GM18526 (cell line): ENCODE data around the gene PSMG3.

Experiments used
- POLR2A ChIP-seq: IDR thresholded peaks from 3 replicates; pipeline ENCODE4 v1.6.1; 2011; ENCODE audit not compliant: insufficient read length; ENCODE audit errors: extremely low read depth

PSMG3 gene

DNA sequence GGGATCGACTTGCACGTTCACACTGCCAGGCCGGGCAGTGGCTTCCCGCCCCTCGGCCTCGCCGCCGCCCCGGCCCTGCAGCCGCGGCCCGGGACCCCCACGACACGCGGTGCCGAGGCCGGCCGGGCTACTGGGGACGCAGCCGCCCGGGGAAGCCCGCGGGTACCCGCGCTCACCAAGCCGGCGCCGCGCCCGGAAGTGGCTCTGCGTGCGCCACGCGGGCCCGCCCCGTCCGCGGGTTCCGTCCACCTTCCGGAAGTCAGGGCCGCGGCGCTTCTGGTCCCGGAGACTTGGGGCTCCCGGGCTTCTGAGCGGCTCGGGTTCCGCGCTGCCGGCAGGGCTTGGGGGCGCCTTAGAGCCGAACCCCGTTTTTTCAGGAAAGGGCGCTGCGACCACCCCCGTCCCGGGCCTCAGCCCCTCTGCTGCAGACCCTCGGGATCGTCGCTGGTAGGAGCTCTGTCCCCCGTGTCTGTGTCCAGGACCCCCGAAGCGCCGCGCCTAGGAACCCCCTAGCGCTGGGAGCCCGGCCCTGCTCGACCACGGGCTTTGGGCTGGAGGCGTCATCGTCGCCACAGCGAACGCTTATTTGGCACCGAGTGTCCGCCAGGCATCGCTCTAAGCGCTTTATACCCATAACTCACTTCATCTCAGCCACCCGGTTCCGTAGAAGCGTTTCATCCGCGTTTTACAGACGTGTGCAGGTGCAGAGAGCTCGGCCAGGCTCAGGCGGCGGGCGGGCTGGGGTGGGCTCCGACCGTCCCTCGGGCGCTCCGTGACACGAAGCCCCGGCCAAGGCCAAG is at the start of gene PSMG3:
Gene PSMG3 (minus strand): TSS at position 200 of the 800 bp plus-strand sequence. CDS start 693 bp downstream, outside the sequence.
- TF ChIP-seq POLR2A, result peak; percentile 92

GRCh38 chr7:1618475-1618874 is 48.6 kb upstream of the PSMG3 start:
- TF ChIP-seq POLR2A, result no peak

- TF ChIP-seq POLR2A, result no peak
Measured at GRCh38 chr7:1617957-1618356, 48.1 kb upstream of the PSMG3 start.

- no peak for TF ChIP-seq POLR2A
Measured at GRCh38 chr7:1616741-1617140, 46.9 kb upstream of the PSMG3 start.

DNA sequence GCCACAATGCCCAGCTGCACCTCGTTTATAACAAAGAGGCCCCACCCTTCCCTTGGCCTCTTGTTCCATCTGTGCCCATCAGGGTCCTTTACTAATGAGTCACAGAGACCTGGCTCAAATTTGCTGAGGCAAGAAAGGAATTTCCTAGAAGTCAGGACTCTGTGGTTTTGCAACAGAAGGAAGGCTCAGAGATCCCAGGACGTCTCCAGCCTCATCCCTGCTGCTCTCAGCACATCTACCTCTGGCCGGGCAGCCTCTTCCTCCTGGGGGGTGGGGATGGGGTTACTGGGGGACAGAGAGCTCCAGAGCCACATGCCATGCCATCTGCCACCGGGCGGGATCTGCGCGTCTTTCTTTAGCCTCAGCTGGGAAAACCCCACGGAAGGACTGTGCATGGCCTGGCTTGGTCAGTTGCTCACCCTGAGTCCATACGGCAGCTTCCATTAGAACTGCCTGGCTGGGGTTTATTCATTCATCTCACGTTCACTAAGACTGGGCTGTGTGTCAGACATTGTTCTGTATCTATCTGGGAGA is 41.9 kb upstream of the PSMG3 start:
- TF ChIP-seq POLR2A, result no peak

DNA sequence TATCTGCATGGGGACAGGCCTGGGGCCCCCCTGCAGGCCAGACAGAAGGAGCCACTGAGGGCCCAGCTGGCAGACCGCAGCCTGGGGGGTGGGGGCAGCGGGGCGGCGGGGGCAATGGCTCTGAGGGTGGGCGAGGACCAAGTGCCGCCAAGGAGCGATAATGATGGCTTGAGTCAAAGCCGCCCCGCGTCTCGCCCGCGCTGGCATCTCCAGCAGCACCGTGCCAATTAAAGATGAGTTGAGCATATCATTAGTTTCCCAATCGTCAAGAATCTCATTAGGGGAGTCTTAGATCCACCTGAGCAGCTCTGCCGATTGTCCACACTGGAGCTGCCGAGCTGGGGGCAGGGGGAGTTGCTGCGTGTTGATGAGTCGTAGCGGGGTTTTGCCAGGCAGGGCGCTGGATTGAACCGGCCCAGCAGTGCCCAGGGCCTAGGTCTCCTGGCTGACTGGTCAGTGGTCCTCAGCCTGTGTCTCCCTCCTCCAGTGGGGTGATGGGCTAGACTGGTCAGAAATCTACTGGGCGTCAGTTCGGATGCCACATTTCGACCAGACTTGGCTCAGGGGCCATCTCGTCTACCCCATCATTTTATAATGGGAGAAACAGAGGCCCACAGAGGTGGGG is 41.0 kb upstream of the PSMG3 start:
- TF ChIP-seq POLR2A, result no peak

DNA sequence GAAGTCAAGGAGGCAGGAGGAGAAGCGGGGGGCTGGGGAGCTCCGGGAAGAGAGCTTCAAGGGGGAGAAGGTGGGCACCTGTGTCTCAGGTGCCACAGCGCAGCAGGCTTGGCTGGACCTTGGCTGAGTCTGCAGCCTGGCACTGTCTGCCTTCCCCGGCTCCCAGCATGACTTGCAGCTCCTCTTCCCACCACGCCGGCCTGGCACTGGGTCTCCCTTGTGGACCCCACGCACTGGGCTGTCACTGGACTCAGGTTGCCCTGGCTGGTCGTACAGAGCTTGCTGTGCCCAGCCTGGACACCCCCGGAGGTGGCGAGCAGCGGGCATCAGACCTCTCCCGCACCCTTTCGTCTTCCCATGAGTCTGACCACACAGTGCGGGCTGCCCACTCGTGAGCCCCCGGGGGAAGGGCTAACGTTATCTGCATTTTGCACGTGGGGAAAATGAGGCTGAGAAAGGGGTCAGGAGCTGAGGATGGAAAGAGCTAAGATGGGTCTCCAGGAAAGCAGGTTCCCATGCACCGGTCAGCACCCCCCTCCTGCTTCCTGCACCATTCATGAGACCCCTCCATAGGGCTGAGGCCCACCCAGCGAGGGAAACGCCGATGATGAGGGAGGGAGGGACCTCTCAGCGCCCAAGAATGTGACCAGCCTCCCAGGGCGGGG is 40.3 kb upstream of the PSMG3 start:
- no peak for TF ChIP-seq POLR2A

DNA sequence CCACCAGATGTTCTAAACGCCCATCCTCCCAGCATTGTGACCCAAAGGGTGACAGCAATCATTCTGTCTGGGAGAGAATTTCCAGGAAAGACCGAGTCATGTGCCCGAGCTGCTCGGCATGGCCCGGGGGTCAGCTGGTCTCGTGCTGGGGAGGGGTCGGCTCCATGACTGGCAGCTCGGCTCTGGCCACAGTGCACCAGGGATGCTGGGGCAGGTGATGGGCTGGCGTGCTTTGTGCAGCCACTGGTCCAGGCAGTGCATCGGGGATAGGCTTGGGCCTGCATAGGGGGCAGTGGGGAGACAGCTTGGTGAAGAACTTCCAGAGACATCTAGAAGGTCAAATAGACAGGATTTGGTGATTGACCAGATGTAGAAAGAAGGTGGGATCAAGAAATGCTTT is 39.2 kb upstream of the PSMG3 start:
- TF ChIP-seq POLR2A, result no peak

- TF ChIP-seq POLR2A, result no peak
Measured at GRCh38 chr7:1608318-1608717, 38.5 kb upstream of the PSMG3 start.

DNA sequence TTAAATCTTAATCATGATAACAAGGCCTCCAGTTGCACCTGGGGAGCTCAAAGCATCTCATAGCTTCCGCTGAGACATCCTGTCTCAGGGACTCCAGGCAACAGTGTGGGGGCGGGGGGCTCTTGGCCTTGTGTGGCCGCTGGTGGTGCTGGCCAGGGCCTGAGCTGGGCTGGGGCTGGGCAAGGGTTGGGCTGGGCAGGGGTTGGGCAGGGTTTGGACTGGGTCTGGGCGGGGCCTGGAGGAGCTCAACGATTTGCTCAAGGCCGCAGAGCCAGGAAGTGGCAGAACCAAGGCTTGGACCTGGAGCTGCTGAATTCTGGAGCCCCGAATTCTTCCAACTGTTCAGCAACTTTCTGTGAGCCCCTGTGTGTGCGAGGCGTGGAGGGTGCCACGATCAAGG is 37.9 kb upstream of the PSMG3 start:
- no peak for TF ChIP-seq POLR2A

DNA sequence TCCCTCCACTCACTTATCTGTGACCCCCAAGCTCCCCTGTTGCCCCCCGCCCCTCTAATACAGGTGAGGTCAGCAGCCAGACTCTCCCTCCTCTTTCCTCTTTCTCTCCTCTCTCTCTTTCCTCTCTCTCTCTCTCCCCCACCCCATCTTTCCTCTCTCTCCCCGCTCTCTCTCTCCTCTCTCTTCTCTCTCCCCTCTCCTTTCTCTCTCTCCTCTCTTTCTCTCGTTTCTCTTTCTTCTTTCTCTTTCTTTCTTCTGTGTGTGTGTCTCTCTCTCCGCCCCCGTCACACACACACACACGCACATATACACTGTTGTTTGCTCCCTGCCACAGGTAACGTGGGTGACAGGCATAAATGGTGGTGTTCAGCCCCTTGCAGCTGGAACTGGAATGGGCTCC is 37.2 kb upstream of the PSMG3 start:
- TF ChIP-seq POLR2A, result no peak

GRCh38 chr7:1604383-1604782 is 34.6 kb upstream of the PSMG3 start:
- no peak for TF ChIP-seq POLR2A

DNA sequence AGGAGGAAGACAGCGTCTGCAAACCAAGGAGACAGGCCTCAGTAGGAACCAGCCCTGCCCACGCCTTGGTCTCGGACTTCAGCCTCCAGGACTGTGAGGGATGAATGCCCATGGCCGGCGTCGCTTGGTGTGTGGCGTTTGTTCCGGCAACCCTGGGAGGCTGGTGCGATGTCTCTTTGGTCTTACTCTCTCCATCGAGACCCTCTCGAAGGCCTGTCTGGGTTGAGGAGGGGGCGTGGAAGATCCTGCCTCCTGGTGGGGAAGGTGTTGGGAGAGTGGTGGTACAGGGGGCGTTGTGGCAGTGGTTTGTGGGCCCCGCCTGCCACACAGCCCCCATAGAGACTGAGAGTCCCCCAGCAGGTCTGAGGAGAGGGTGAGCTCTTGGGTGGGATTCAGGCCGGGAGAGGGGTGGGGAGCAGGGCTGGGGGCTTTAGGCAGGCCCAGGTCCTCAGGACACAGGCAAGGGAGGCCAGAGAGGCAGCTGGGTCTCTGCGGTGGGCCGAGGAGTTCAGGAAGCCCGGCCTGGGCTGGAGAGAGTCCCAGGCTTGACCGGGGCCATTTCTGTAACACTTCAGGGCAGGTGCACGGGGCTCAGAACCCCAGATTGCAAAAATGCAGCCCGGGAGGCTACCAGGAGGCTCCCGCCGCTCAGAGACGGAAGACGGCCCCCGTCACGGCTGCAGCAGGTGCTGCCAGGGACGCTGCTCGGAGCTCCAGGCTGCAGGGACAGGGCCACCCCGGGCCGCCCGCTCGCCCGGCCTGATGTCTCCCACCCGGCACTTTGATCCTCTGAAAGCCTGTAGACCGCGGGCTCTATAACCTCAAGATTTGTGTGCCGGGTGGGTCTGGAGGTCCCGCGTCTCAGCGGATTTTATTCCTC is 33.8 kb upstream of the PSMG3 start:
- no peak for TF ChIP-seq POLR2A

DNA sequence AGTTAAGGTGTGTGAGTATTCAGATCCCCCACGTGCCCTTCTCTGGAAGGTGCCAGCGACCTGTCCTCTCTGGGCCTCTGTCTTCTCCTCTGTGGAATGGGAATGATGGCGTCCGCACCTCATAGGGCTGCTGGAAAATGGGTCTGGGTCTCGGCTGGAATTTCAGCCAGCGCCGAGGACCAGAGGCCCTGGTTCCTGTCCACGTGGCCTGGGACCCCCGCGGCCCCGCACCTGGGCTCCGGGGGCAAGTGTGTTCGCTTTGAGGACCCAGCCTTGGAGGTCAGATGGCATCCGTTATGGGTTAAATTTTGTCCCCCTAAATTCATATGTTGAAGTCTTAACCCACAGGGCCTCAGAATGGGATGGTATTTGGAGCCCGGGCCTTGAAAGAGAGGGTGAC is 32.6 kb upstream of the PSMG3 start:
- TF ChIP-seq POLR2A, result no peak

- TF ChIP-seq POLR2A, result no peak
Measured at GRCh38 chr7:1601956-1602355, 32.1 kb upstream of the PSMG3 start.

DNA sequence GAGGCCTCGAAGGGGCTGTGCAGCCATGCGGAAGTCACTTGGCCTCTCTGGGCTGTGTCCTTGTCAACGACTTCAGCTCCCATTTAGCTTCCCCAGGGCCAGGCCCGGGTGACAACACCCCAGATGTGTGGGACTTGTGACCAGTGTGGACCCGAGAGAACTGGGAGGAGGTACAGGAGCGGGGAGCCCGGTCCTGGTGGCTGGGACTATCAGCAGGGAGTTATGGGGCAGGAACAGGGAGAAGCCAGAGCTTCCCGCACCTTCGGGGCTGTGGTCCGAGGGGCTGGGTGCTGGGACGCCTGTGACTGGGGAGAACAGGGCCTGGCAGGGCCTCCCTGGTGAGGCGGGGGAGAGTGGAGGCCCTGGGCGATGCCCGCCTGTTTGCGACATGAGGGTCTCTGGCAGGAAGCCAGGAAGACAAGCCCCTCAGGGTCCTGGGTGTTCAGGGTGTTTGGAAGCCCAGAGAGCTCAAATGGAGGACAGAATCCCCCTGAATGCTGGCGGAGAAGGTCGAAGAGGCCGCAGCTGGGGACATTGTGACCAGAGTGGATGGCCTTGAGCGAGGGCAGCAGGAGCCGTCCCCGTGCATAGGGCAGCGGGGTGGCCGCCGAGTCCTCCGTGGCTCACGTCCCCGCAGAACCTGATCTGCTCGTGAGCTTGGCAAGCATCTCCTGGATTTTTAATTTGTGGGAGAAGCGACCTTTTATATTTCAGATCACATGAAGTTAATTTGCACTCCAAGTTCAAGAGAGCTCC is 30.0 kb upstream of the PSMG3 start:
- TF ChIP-seq POLR2A, result no peak
